NCI-H2081 (cell line): ENCODE results near the gene SLC47A1.
"Not testable (repeated sequence)": the region's sequence is repeated elsewhere in the genome, so short reads cannot be mapped to it uniquely, and the experiment has no call there.

ENCODE experiments used
- DNase-seq, 2 experiments: peaks; one replicate each; lab custom pipeline; 2025; lab: John Stamatoyannopoulos, UW

Gene SLC47A1

GRCh38 chr17:19533718-19534561 lies at the start of gene SLC47A1:
SLC47A1 (plus strand) TSS chr17:19533854; CDS start chr17:19533940, 86 bp downstream.
- peak in 1 of 2 experiments; percentile 16 for DNase-seq

GRCh38 chr17:19485800-19486340 lies 47.8 kb upstream of the SLC47A1 start:
- no peak for DNase-seq

GRCh38 chr17:19486351-19487023 lies 47.2 kb upstream of the SLC47A1 start:
- DNase-seq, result no peak

- no peak for DNase-seq
Observed at GRCh38 chr17:19487024-19487600, 46.5 kb upstream of the SLC47A1 start.

- DNase-seq, result no peak
Observed at GRCh38 chr17:19492141-19492540, 41.5 kb upstream of the SLC47A1 start.

- no peak for DNase-seq
Observed at GRCh38 chr17:19494961-19495806, 38.5 kb upstream of the SLC47A1 start.

GRCh38 chr17:19495828-19496528 lies 37.7 kb upstream of the SLC47A1 start:
- DNase-seq, result no peak

GRCh38 chr17:19497624-19498023 lies 36.0 kb upstream of the SLC47A1 start:
- DNase-seq, result no peak

GRCh38 chr17:19501219-19501618 lies 32.4 kb upstream of the SLC47A1 start:
- DNase-seq, result no peak

GRCh38 chr17:19502517-19502916 lies 31.1 kb upstream of the SLC47A1 start:
- DNase-seq, result no peak

- DNase-seq, result not testable (repeated sequence)
Observed at GRCh38 chr17:19505561-19505960, 28.1 kb upstream of the SLC47A1 start.

GRCh38 chr17:19507775-19508576 lies 25.7 kb upstream of the SLC47A1 start:
- DNase-seq, result peak; percentile 33 to 68

GRCh38 chr17:19508577-19508867 lies 25.1 kb upstream of the SLC47A1 start:
- DNase-seq, result no peak

GRCh38 chr17:19509281-19509852 lies 24.3 kb upstream of the SLC47A1 start:
- not testable (repeated sequence) for DNase-seq

- DNase-seq, result no peak
Observed at GRCh38 chr17:19510903-19511302, 22.8 kb upstream of the SLC47A1 start.

GRCh38 chr17:19513897-19514488 lies 19.7 kb upstream of the SLC47A1 start:
- DNase-seq, result peak; percentile 34 to 47

GRCh38 chr17:19517699-19518098 lies 16.0 kb upstream of the SLC47A1 start:
- DNase-seq, result no peak

GRCh38 chr17:19519388-19520291 lies 14.0 kb upstream of the SLC47A1 start:
- DNase-seq, result not testable (repeated sequence)

GRCh38 chr17:19520641-19521040 lies 13.0 kb upstream of the SLC47A1 start:
- no peak for DNase-seq
